Umbilical cord (tissue), 2 donors: ENCODE data around the gene GSK3B. TPM values are rescaled to one million over a fixed set of nuclear protein-coding genes. Genes with fewer than 3 reads are reported as not detected.
"Not testable (repeated sequence)": the region's sequence is repeated elsewhere in the genome, so short reads cannot be mapped to it uniquely, and the experiment has no call there.

Experiments used
- DNase-seq: peaks from one replicate; pipeline ENCODE4 v3.0.0-alpha.2; 2015; ENCODE audit warnings: low spot score
- total RNA-seq: library from RNA; depleted of rRNA; stranded (reverse); fragments of >200 nt; gene quantifications from one replicate; pipeline ENCODE4 v1.2.3, GENCODE V29; 2014; ENCODE audit warnings: low replicate concordance; ENCODE audit not compliant: insufficient read depth

GSK3B gene
- total RNA-seq, 1 donor from 2014 or later, result 43.1 TPM

GRCh38 chr3:120057029-120057428 is 37.2 kb downstream of the GSK3B start:
- DNase-seq, result no peak

GRCh38 chr3:120053647-120054046 is 40.6 kb downstream of the GSK3B start:
- DNase-seq, result not testable (repeated sequence)

DNA sequence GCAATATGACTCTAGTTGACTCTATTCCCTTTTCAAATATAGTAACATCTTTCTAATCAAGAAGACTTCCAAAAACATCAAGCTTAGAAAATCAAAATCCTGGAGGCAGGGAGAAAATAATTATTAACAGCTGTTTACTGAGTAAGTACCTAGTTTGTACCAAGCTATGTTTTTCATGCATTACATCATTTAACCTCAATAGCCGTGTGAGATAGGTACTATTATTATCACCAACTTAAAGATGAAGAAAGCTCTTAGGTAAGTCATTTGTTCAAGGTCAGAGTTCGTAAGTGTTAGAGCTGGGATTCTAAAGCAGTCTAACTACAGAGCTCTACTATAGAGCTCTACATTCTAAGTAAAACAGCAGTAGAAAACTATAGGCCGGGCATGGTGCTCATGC is 41.6 kb downstream of the GSK3B start:
- no peak for DNase-seq

DNA sequence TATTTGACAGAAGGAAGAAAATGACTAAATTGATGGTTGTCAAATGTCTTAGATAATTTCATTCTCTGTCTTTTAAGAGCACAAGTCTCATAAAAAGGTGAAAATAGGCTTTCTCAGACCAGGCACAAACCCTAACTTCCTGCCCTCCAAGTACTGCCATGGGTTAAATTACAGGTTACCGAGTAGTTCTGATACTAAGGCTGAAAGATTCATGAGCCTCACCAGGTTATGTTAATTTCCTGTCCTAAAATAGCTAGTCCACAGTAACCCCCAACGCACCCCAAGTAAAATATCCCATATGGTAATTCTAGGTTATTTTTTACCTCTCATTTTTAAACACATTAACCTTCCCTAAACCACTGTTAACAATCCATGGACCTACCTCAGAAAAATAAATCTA is 42.0 kb downstream of the GSK3B start:
- no peak for DNase-seq

DNA sequence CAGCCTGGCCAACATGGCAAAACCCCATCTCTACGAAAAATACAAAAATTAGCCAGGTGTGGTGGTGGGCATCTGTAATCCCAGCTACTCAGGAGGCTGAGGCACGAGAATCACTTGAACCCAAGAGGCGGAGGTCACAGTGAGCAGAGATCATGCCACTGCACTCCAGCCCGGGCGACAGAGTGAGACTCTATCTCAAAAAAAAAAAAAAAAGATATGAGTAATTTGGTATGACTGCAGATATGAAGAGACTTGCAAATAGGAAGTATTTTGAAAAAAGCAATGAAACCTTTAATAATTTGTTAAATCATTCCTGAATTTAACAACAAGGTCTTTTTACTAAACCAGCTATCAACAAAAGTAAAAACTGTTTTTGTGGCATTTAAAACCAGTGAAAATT is 42.7 kb downstream of the GSK3B start:
- not testable (repeated sequence) for DNase-seq

DNA sequence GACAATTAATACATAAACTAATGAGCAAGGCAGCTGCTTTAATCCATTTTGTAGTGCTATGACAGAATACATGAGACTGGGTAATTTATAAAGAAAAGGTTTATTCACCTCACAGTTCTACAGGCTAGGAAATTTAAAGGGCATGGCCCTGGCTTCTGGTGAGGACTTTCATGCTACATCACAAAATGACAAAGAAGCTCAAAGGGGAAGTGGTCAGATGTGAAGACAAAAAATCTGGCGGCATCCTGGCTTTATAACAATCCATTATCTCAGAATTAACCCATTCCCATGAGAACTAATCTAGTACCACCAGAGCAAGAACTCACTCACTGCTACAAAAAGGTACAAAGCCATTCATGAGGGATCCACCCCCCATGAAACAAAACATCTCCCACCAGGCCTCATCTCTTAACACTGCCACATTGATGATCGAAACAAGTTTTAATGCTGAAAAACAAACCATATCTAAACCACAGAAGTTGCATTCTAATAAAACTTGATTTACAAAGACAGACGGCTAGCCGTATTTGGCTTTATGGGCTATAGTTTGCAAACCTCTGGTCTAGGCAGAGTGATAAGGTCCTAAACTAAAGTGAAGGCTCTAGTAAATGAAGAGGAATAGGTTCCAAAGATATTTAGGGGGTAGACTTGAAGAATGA is 44.2 kb downstream of the GSK3B start:
- no peak for DNase-seq

- no peak for DNase-seq
Measured at GRCh38 chr3:120049072-120049471, 45.2 kb downstream of the GSK3B start.

DNA sequence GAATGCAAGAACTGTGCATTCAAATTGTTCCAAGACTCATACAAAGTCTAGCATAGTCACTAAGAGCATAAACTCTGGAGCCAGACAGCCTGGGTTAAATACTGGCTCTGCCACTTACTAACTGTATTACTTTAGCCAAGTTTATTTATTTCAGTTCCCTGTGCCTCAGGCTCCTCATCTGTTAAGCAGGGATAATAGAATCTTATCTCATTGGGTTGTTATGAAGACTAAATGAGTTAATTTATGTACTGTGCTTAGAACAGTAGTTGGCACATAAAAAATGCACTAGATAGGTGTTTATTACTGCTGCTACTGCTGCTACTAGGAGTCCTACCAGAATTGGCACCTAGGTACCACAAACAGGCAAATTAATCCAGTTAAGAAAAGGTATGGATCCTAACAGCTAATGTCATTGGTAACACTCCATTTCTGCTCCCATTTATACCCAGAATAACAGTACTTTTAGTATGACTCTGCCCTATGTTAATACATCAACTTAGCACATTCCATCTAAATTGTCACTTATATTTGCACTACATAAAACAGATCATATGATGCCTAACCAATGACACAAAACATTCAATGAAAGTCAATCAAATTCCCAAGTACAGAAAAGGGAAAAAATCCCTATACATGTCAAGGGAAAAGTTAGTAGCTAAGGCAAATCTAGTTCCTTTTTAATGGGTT is 45.7 kb downstream of the GSK3B start:
- no peak for DNase-seq

GRCh38 chr3:120047686-120048085 is 46.6 kb downstream of the GSK3B start:
- no peak for DNase-seq

- no peak for DNase-seq
Measured at GRCh38 chr3:120040813-120041377, 53.4 kb downstream of the GSK3B start.

DNA sequence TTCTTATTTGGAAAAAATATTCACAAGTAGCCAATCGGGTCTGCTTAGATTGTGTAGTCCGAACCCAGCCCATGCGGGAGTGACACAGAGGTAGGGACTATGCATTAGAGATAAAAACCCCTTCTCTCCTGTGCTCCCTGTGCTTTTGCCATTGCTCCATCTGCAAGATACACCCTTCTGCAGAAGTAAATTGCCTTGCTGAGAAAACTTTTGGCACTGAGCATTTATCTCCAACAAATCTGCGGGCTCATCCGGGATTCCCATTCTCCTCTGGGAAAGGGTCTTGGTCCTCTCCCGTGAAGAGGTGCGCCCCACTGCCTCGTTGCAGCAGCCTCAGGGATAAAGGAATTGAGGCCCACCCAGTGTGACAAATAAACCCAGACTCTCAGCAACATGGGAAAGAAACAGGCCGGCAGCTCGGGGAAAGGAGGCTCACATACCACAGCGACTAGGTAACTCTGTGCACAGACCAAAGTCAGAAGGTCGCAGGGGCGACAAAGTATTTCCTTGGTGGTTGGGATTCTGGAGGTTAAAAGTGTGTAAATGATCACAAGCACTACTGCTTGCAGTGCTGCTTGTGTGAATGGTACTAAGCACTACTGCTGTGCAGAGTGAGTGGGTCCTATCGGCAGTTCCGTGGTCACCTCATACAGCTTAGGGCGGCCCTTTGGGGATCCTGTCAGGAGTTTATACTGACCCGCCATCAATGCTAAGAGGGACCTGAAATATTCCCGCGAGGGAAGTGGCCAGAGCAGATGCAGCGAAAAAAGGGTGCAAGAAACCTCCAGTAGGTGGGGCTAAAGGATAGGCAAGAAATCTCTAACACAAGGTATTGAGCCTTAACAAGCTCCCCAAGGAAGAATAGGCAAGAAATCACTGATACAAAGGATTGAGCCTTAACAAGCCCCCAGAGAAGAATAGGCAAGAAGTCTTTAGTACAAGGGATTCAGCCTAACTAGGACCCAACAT is 54.3 kb downstream of the GSK3B start:
- no peak for DNase-seq

DNA sequence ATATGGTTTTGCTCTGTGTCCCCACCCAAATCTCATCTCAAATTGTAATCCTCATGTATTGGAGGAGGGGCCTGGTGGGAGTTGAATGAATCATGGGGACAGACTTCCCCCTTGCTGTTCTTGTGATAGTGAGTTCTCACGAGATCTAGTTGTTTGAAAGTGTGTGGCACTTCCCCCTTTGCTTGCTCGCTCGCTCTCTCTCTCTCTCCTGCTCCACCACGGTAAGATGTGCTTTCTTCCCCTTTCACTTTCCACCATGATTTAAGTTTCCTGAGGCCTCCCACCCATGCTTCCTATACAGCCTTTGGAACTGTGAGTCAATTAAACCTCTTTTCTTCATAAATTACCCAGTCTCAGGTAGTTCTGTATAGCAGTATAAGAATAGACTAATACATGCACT is 60.7 kb downstream of the GSK3B start:
- no peak for DNase-seq

GRCh38 chr3:120031561-120031960 is 62.7 kb downstream of the GSK3B start:
- no peak for DNase-seq

DNA sequence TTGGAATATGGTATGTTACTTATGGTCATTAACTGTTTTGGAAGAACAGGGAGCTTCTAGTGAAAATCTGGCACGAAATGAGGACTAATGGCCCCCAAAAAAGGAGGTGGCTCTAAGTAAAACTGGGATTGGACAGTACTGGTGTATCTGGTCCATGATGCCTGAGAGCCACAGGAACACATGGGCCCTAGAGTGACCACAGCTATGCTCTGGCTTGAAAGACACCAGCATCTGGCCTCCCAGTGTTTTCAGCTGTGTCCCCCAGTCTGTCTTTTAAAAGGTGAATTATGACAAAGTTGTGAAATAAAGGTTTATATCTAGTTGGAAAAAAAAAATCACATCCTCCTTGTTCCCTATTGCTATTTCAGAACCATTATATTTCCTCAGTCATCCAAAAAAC is 64.5 kb downstream of the GSK3B start:
- DNase-seq, result no peak

GRCh38 chr3:120028271-120029047 is 65.8 kb downstream of the GSK3B start:
- DNase-seq, result no peak

DNA sequence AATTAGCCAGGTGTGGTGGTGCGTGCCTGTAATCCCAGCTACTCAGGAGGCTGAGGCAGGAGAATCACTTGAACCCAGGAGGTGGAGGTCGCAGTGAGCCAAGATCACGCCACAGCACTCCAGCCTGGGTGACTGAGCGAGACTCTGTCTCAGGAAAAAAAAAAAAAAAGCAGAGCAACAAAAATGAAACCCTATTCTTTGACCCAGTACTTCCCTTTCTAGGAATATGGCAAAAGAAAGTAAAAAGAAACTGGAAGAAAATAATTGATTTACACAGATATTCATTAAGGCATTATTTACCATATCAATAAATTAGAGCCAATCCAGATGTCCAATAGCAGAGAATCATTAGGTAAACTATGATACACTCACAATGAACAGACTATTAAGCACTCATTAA is 67.0 kb downstream of the GSK3B start:
- no peak for DNase-seq

- no peak for DNase-seq
Measured at GRCh38 chr3:120025520-120025919, 68.7 kb downstream of the GSK3B start.

GRCh38 chr3:120024103-120024502 is 70.1 kb downstream of the GSK3B start:
- no peak for DNase-seq

GRCh38 chr3:120022729-120023128 is 71.5 kb downstream of the GSK3B start:
- DNase-seq, result no peak

DNA sequence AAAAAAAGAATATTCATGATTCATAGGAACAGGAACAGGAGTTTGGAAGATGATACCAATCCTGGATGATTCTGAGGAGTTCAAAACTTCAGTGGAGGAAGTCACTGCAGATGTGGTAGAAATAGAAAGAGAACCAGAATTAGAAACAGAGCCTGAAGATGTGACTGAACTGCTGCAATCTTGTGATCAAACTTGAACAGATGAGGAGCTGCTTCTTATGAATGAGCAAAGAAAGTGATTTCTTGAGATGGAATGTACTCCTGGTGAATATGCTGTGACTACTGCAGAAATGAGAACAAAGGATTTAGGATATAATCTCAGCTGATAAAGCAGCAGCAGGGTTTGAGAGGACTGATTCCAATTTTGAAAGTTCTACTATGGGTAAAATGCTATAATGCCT is 72.7 kb downstream of the GSK3B start:
- peak; percentile 17 for DNase-seq

GRCh38 chr3:120018299-120018698 is 75.9 kb downstream of the GSK3B start:
- DNase-seq, result no peak
